Liver (tissue), 9 donors: Measurements from ENCODE around the gene CELF1. TPM values are rescaled to one million over a fixed set of nuclear protein-coding genes. Genes with fewer than 3 reads are reported as not detected.

ENCODE experiments used
- DNase-seq: peaks from one replicate; pipeline ENCODE4 v3.0.0-alpha.2; 2017; ENCODE audit warnings: low spot score
- H3K27ac ChIP-seq, 2 donors: one replicate each; pipeline ENCODE4 v1.7.0; 2013; ENCODE audit warnings: inconsistent platforms in 2 of 2, low read length in 2 of 2, control low read depth in 1 of 2, low read depth in 1 of 2, mild to moderate bottlenecking in 1 of 2
- H3K27me3 ChIP-seq, 4 donors: one replicate each; pipeline versions ENCODE4 v1.6.1 to v1.7.0; 2013; ENCODE audit warnings: low read length in 3 of 4, inconsistent platforms in 1 of 4, mild to moderate bottlenecking in 1 of 4, moderate library complexity in 1 of 4; ENCODE audit not compliant: control insufficient read depth in 4 of 4, insufficient read depth in 4 of 4
- H3K36me3 ChIP-seq, 4 donors: one replicate each; pipeline versions ENCODE4 v1.6.1 to v1.7.0; 2013; ENCODE audit warnings: low read length in 3 of 4, mild to moderate bottlenecking in 3 of 4, low read depth in 1 of 4, moderate library complexity in 1 of 4; ENCODE audit not compliant: control insufficient read depth in 4 of 4, insufficient read depth in 3 of 4
- H3K4me1 ChIP-seq, 4 donors: one replicate each; pipeline versions ENCODE4 v1.6.1 to v1.7.0; 2013; ENCODE audit warnings: low read length in 3 of 4, mild to moderate bottlenecking in 3 of 4, moderate library complexity in 1 of 4; ENCODE audit not compliant: control insufficient read depth in 4 of 4, insufficient read depth in 4 of 4
- H3K4me3 ChIP-seq, 3 donors: one replicate each; pipeline versions ENCODE4 v1.6.1 to v1.7.0; 2013; ENCODE audit warnings: low read length in 3 of 3, control low read depth in 1 of 3, low read depth in 1 of 3, mild to moderate bottlenecking in 1 of 3
- H3K9ac ChIP-seq, 2 donors: one replicate each; pipeline ENCODE4 v1.7.0; 2013; ENCODE audit warnings: low read length in 2 of 2, mild to moderate bottlenecking in 2 of 2, moderate library complexity in 2 of 2, control low read depth in 1 of 2, low read depth in 1 of 2
- H3K9me3 ChIP-seq, 4 donors: one replicate each; pipeline versions ENCODE4 v1.6.1 to v1.7.0; 2013; ENCODE audit warnings: low read length in 3 of 4; ENCODE audit not compliant: control insufficient read depth in 4 of 4
- ATF3 ChIP-seq: IDR thresholded peaks from 2 replicates; pipeline ENCODE4 v1.6.1; 2016; ENCODE audit warnings: antibody characterized with exemption
- CTCF ChIP-seq: fragments of 150-350 bp; IDR thresholded peaks from 2 replicates; pipeline ENCODE4 v1.5.1; 2017; ENCODE audit warnings: improper control_type of control experiment, low read depth, low read length; ENCODE audit not compliant: missing input control
- EGR1 ChIP-seq, 2 donors: IDR thresholded peaks; 2 replicates each; pipeline ENCODE4 v1.6.1; 2016 to 2018; ENCODE audit warnings: antibody characterized with exemption in 2 of 2, low read depth in 2 of 2
- FOXA1 ChIP-seq: IDR thresholded peaks from 2 replicates; pipeline ENCODE4 v1.6.1; 2016; ENCODE audit warnings: antibody characterized with exemption
- FOXA2 ChIP-seq: IDR thresholded peaks from 2 replicates; pipeline ENCODE4 v1.6.1; 2016; ENCODE audit warnings: antibody characterized with exemption
- GABPA ChIP-seq, 2 donors: IDR thresholded peaks in 1 of 2; conservative IDR thresholded peaks in 1 of 2; 2 replicates each; pipeline ENCODE4 v1.6.1; 2016; ENCODE audit warnings: antibody characterized with exemption in 2 of 2, mild to moderate bottlenecking in 1 of 2, moderate library complexity in 1 of 2
- HNF4A ChIP-seq, 2 donors: conservative IDR thresholded peaks; 2 replicates each; pipeline ENCODE4 v1.6.1; 2016; ENCODE audit warnings: antibody characterized with exemption in 2 of 2, mild to moderate bottlenecking in 2 of 2
- HNF4G ChIP-seq: IDR thresholded peaks from 2 replicates; pipeline ENCODE4 v1.6.1; 2016; ENCODE audit warnings: antibody characterized with exemption
- JUND ChIP-seq, 2 donors: IDR thresholded peaks; 2 replicates each; pipeline ENCODE4 v1.6.1; 2016; ENCODE audit warnings: antibody characterized with exemption in 2 of 2
- MAX ChIP-seq: IDR thresholded peaks from 2 replicates; pipeline ENCODE4 v1.6.1; 2016; ENCODE audit warnings: antibody characterized with exemption
- NR2F2 ChIP-seq: IDR thresholded peaks from 2 replicates; pipeline ENCODE4 v1.6.1; 2016; ENCODE audit warnings: antibody characterized with exemption
- RAD21 ChIP-seq, 2 donors: IDR thresholded peaks; 2 replicates each; pipeline ENCODE4 v1.6.1; 2016; ENCODE audit warnings: antibody characterized with exemption in 2 of 2, mild to moderate bottlenecking in 2 of 2
- REST ChIP-seq: IDR thresholded peaks from 2 replicates; pipeline ENCODE4 v1.6.1; 2016; ENCODE audit warnings: antibody characterized with exemption, mild to moderate bottlenecking
- RXRA ChIP-seq, 2 donors: IDR thresholded peaks; 2 replicates each; pipeline ENCODE4 v1.6.1; 2017 to 2018; ENCODE audit warnings: antibody characterized with exemption in 2 of 2, mild to moderate bottlenecking in 1 of 2
- SP1 ChIP-seq: IDR thresholded peaks from 2 replicates; pipeline ENCODE4 v1.6.1; 2018; ENCODE audit warnings: antibody characterized with exemption, mild to moderate bottlenecking
- TAF1 ChIP-seq: conservative IDR thresholded peaks from 2 replicates; pipeline ENCODE4 v1.6.1; 2016; ENCODE audit warnings: antibody characterized with exemption, mild to moderate bottlenecking
- ZBTB33 ChIP-seq: IDR thresholded peaks from 2 replicates; pipeline ENCODE4 v1.6.1; 2016; ENCODE audit warnings: antibody characterized with exemption
- WGBS: extraction: QIAGEN DNeasy Blood & Tissue Kit; methylation state at CpG from one replicate; pipeline ENCODE4 v1.1.7; 2013; 5-methylcytosine and 5-hydroxymethylcytosine counted together
- polyA plus RNA-seq, 2 donors: library from polyadenylated mRNA; stranded (reverse) in 1 of 2; unstranded in 1 of 2; fragments of 200-250 nt in 1 of 2; fragments of >200 nt in 1 of 2; fragmentation: Nextera tagmentation in 1 of 2; extraction: Ambion mirVana in 1 of 2; gene quantifications; one replicate each; pipeline versions ENCODE4 v1.2.1 to v1.2.3, GENCODE V29; 2013 to 2015
- total RNA-seq, 2 donors: library from RNA; depleted of rRNA; stranded (reverse); fragments of >200 nt; gene quantifications; one replicate each; pipeline ENCODE4 v1.2.3, GENCODE V29; 2014
- donor health status: healthy.
- donor health status: healthy.
- donor health status: healthy.
- donor health status: healthy.
- donor health status: healthy.

The CELF1 gene
- total and polyA plus RNA-seq, 4 donors, result 23.5 to 139 (median 60.3) TPM

GRCh38 chr11:47589584-47589976 is 36.6 kb upstream of the CELF1 start:
- WGBS, result 49% methylated on average over 51 of the region's 51 CpGs
- no peak for DNase-seq
- peaks cover 0 to 7% (median 2%) of the 10 kb centered on the region in 4 donors for H3K27me3 ChIP-seq
- H3K4me1 ChIP-seq, result peaks cover 0 to 6% (median 2%) of the 10 kb centered on the region in 4 donors
- peaks cover 0 to 7% (median 1%) of the 10 kb centered on the region in 4 donors for H3K9me3 ChIP-seq
- H3K27ac ChIP-seq, result no peak overlapping the region
- H3K36me3 ChIP-seq, result peaks cover 1 to 5% (median 3%) of the 10 kb centered on the region in 4 donors
- no peak overlapping the region for H3K9ac ChIP-seq
- peak overlapping the region in 1 of 3 donors; percentile 1 for H3K4me3 ChIP-seq
- TF ChIP-seq FOXA1 (no peak), EGR1 (IDR thresholded peaks at IDR 0.05; ENCODE audit: low read depth in 2 of 2) (no peak), RXRA (IDR thresholded peaks at IDR 0.05) (no peak), GABPA (IDR thresholded peaks at IDR 0.05 in 1 of 2, conservative IDR thresholded peaks at IDR 0.05 in 1 of 2) (no peak), SP1 (no peak), NR2F2 (no peak), FOXA2 (no peak), HNF4A (conservative IDR thresholded peaks at IDR 0.05) (no peak), MAX (no peak), REST (no peak), TAF1 (no peak), RAD21 (IDR thresholded peaks at IDR 0.05) (no peak), ZBTB33 (no peak), CTCF (no peak)

- Histone ChIP-seq H3K9ac (no peak overlapping the region), H3K27me3 (peaks cover 0 to 7% (median 2%) of the 10 kb centered on the region in 4 donors), H3K27ac (no peak overlapping the region), H3K4me1 (peaks cover 0 to 4% (median 1%) of the 10 kb centered on the region in 4 donors), H3K9me3 (peaks cover 0 to 7% (median 1%) of the 10 kb centered on the region in 4 donors), H3K4me3 (no peak overlapping the region), H3K36me3 (peaks cover 3 to 8% (median 8%) of the 10 kb centered on the region in 4 donors)
- 91% methylated on average over 11 of the region's 11 CpGs for WGBS
- no peak for DNase-seq
- TF ChIP-seq RAD21 (IDR thresholded peaks at IDR 0.05), result no peak
- TF ChIP-seq MAX, result no peak
- no peak for TF ChIP-seq GABPA (IDR thresholded peaks at IDR 0.05 in 1 of 2, conservative IDR thresholded peaks at IDR 0.05 in 1 of 2)
- TF ChIP-seq ATF3, result no peak
- no peak for TF ChIP-seq FOXA1
- TF ChIP-seq NR2F2, result no peak
- no peak for TF ChIP-seq ZBTB33
- no peak for TF ChIP-seq JUND (IDR thresholded peaks at IDR 0.05)
- no peak for TF ChIP-seq TAF1
- TF ChIP-seq EGR1 (IDR thresholded peaks at IDR 0.05; ENCODE audit: low read depth in 2 of 2), result no peak
- TF ChIP-seq HNF4A (conservative IDR thresholded peaks at IDR 0.05), result no peak
- no peak for TF ChIP-seq REST
- no peak for TF ChIP-seq SP1
- no peak for TF ChIP-seq HNF4G
- no peak for TF ChIP-seq RXRA (IDR thresholded peaks at IDR 0.05)
Observed at GRCh38 chr11:47589118-47589517, 36.2 kb upstream of the CELF1 start.
